Right cardiac atrium (tissue), 5 donors: ENCODE results near the gene CEBPZ. TPM values are rescaled to one million over a fixed set of nuclear protein-coding genes. Genes with fewer than 3 reads are reported as not detected.
"Not testable (repeated sequence)": the region's sequence is repeated elsewhere in the genome, so short reads cannot be mapped to it uniquely, and the experiment has no call there.

Source experiments
- ATAC-seq, 2 donors: fragments of 200-7000 bp; cut with Tn5 transposase; one replicate each; pipeline versions ENCODE4 v1.8.0 to v1.9.1; 2020; ENCODE audit warnings: moderate library complexity in 2 of 2, mild to moderate bottlenecking in 1 of 2
- DNase-seq, 3 donors: peaks; one replicate each; pipeline ENCODE4 v3.0.0-alpha.2; 2020
- H3K27ac ChIP-seq: one replicate; pipeline ENCODE4 v1.5.1; 2013; ENCODE audit warnings: mild to moderate bottlenecking, low read length, control low read depth, moderate library complexity
- H3K27me3 ChIP-seq: one replicate; pipeline ENCODE4 v1.6.1; 2013; ENCODE audit not compliant: control insufficient read depth, insufficient read depth
- H3K4me1 ChIP-seq: one replicate; pipeline ENCODE4 v1.6.1; 2013; ENCODE audit warnings: low read length; ENCODE audit not compliant: control insufficient read depth, insufficient read depth
- H3K4me3 ChIP-seq: one replicate; pipeline ENCODE4 v1.5.1; 2013; ENCODE audit warnings: low read length, control low read depth
- H3K9me3 ChIP-seq: one replicate; pipeline ENCODE4 v1.6.1; 2013; ENCODE audit warnings: low read length; ENCODE audit not compliant: control insufficient read depth
- WGBS: extraction: QIAGEN DNeasy Blood & Tissue Kit; methylation state at CpG from one replicate; pipeline ENCODE4 v1.1.7; 2013; 5-methylcytosine and 5-hydroxymethylcytosine counted together
- intact Hi-C, 4 donors: fragments of 100-400 bp; cut with DNase I; formaldehyde crosslinking; loops; one replicate each; pipeline versions ENCODE4 v1.11.0 to v1.14.0; 2022 to 2023
- polyA plus RNA-seq: library from polyadenylated mRNA; stranded (reverse); fragments of 200-250 nt; gene quantifications from one replicate; pipeline ENCODE4 v1.2.3, GENCODE V29; 2013
- total RNA-seq, 4 donors: library from RNA; stranded (reverse); fragmentation: NEBNext Ultra II Directional; extraction: Animal tissue kit (Norgen Biotek cat#: 25700); gene quantifications; one replicate each; pipeline ENCODE4 v1.2.1, GENCODE V29; 2021
- donor health status: healthy with polysubstance abuse.
- donor health status: DM: no; HTN: yes; CAD: no.
- donor health status: DM: no; HTN: no; CAD: no.
- donor health status: DM: no; HTN: yes; CAD: no; lungs with severe emphysema.
- donor health status: DM: yes; HTN: yes; CAD: no.

The CEBPZ gene
- total and polyA plus RNA-seq, 5 donors = 24.0 to 35.4 (median 33.8) TPM

DNA sequence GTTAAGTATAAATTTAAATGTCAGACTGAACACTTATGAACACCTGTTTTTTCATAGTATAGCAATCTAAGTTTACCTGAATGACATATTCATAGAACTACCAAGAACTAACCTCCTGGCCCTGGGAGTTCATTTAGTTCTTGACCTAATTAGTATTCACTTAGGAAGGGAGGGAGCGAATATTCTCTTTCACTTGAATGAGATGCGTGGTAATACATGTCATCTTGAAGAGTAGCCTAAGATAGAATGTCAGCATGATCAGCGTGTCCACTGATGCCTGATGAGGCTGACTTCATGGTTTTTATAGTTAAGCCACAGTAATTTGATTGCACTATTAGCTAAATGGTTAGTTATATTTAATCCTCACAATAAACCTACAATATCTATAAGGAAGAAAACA, 13.4 kb upstream of the CEBPZ start:
- WGBS = 70% methylated on average over 3 of the region's 3 CpGs
- H3K4me1 ChIP-seq = no peaks in the 10 kb centered on the region
- intact Hi-C loops = no loop called here
- no peak overlapping the region for H3K4me3 ChIP-seq
- DNase-seq = no peak
- no peaks in the 10 kb centered on the region for H3K9me3 ChIP-seq
- H3K27me3 ChIP-seq = no peaks in the 10 kb centered on the region
- no peak overlapping the region for H3K27ac ChIP-seq
- ATAC-seq = no peak

DNA sequence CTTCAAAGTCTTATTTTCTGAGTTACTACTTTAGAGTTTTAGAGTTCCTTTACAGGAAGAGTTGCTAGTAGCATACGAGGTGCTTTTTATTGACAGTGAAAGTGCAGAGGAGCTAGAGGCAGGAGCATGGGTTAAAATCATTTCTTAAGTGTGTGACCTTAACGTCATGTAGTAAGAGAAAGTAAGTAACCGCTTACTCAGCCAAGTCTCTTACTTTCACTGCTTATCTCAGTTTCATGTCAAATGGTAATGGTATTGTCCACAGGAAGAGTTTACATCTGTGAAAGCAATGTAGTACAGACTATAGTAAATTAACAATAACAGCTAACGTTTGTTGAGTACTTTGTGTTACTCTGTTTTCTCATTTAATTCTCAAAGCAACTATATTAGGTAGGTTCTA, 12.6 kb upstream of the CEBPZ start:
- Histone ChIP-seq H3K9me3 (no peaks in the 10 kb centered on the region), H3K4me1 (no peaks in the 10 kb centered on the region), H3K4me3 (no peak overlapping the region), H3K27me3 (no peaks in the 10 kb centered on the region), H3K27ac (no peak overlapping the region)
- peak in 1 of 2 donors; percentile 35 for ATAC-seq
- 45% methylated on average over 4 of the region's 4 CpGs for WGBS
- DNase-seq = no peak
- intact Hi-C loops = no loop called here

DNA sequence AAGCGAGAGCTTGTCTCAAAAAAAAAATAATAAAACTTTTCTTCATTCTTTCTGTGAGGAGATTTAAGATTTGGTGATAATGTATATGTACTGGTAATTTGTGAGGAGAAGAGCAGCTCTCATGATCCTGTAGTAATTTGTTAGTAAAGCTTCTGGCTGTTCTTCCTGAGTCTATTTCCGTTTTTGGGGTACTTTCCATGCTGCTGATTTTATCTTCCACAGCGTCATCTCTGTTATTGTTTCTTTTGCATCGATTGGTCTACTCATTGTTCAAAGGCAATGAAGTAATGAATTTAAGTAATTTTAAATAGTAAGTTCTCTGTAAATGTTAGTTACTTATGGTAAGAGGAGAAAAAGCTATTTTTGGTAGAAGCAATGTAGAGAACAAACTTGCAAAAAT, 12.0 kb upstream of the CEBPZ start:
- DNase-seq (no peak), ATAC-seq (peak in 1 of 2 donors; percentile 43)
- H3K27me3 ChIP-seq = no peaks in the 10 kb centered on the region
- H3K4me1 ChIP-seq = no peaks in the 10 kb centered on the region
- WGBS = 79% methylated on average over 4 of the region's 4 CpGs
- no peak overlapping the region for H3K27ac ChIP-seq
- H3K4me3 ChIP-seq = no peak overlapping the region
- no peaks in the 10 kb centered on the region for H3K9me3 ChIP-seq
- intact Hi-C loops = no loop called here

DNA sequence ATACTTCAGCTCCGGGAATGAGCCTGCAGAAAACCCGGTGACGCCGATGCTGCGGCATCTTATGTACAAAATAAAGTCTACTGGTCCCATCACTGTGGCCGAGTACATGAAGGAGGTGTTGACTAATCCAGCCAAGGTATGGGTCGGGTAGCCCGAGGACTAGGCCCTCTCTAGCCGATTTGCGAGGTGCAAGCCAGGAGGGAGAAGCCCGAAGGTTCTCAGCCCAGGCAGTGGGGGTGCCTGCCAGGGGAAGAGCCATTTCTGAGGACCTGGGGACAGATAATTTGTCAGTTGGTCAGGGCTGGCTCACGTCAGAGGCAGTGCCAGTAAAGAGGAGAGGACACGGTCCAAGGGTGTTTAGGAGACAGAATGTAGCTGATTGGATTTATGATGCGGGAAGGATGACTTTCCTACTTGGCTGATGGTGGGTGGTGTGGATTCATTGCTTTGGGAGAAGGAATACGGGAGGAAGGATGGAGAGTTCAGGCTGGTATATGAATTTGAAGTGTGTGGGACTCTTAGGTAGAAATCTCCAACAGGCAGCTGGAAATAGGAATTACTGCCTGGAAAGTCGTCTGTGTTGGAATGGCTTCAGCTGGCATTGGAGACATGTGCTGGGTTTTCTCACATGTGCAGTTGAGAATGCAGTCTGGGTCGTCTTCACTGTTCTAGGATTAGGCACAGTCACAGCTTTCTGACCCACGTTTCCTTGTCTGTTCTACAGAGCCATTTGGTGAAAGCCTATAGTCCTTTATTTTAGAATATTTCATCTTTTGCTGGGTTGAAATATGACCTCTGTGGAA, 936 bp upstream of the CEBPZ start:
- H3K9me3 ChIP-seq = no peaks in the 10 kb centered on the region
- H3K4me3 ChIP-seq = peak overlapping the region; percentile 96
- ATAC-seq (peak in 1 of 2 donors; percentile 54), DNase-seq (peak in 2 of 3 donors; percentile 29 to 47)
- H3K27ac ChIP-seq = peak overlapping the region; percentile 97
- 14% methylated on average over 18 of the region's 18 CpGs for WGBS
- intact Hi-C loops = no loop called here
- H3K27me3 ChIP-seq = no peaks in the 10 kb centered on the region
- H3K4me1 ChIP-seq = peaks cover 10% of the 10 kb centered on the region

DNA sequence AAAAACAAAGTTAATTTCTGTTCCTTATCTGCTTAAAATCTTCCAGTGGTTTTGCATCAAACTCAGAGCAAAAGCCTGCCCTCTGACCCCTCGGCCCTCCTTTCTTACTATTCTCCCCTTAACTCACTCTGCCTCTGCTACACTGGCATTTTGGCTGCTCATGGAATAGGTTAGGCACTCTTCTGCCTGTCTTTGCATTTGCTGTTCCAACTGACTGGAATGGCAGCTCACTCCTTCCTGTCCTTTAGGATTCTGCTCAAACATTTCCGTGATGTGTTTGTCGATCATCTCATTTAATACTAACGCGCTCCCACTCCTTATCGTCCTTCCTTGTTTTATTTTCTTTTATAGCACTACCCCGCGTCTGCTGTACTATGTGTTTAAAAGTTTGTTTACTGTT, 815 bp downstream of the CEBPZ start:
- no peak overlapping the region for H3K27ac ChIP-seq
- H3K4me3 ChIP-seq = peak overlapping the region; percentile 96
- no peak for DNase-seq
- H3K4me1 ChIP-seq = peaks cover 12% of the 10 kb centered on the region
- no peaks in the 10 kb centered on the region for H3K9me3 ChIP-seq
- intact Hi-C loops = no loop called here
- ATAC-seq = no peak
- H3K27me3 ChIP-seq = no peaks in the 10 kb centered on the region
- 1% methylated on average over 8 of the region's 8 CpGs for whole genome bisulfite sequencing

DNA sequence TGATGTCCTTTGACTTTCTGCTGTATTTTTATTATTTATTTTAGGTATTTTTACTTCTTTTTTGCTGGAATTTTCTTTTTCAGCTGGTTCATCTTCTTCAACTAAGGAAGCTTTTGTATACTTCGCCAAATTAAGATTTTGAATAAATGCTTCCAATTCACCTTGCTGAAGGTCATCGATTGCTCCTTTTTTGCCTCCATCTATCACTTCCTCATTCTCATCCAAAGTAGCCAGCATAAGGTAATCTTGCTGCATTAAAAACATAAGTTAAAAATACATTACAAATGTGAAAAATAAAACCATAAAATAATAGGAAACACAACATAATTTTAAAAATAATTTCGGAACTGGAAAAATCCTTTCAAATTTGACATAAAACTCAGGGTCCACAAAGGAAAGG, 2.6 kb downstream of the CEBPZ start:
- Histone ChIP-seq H3K9me3 (no peaks in the 10 kb centered on the region), H3K4me1 (peaks cover 14% of the 10 kb centered on the region), H3K4me3 (no peak overlapping the region), H3K27me3 (no peaks in the 10 kb centered on the region), H3K27ac (no peak overlapping the region)
- 97% methylated on average over 3 of the region's 3 CpGs for WGBS
- intact Hi-C loops = no loop called here
- ATAC-seq (no peak), DNase-seq (no peak)

DNA sequence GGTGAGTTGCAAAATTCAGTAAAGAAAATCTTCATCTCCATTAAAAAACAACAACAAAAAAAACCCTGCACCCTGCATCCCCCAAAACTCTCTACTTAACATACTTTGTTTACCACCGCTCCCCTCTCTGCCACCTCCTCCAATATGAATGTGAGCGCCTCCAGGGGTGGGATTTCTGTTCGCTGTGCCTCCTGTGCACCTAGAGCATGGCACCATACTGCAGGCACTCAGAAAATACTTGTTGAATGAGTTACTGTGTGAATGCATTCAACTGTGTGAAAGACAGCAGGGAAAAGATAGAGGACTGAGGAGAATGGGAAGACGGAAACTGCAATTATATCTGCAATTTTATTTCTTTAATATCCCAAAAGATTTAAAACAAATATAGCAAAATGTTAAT, 4.5 kb downstream of the CEBPZ start:
- intact Hi-C loops = no loop called here
- ATAC-seq (no peak), DNase-seq (peak in 1 of 3 donors; percentile 12)
- Histone ChIP-seq H3K4me3 (no peak overlapping the region), H3K27me3 (no peaks in the 10 kb centered on the region), H3K27ac (no peak overlapping the region), H3K4me1 (peaks cover 6% of the 10 kb centered on the region), H3K9me3 (no peaks in the 10 kb centered on the region)
- 95% methylated on average over 4 of the region's 4 CpGs for whole genome bisulfite sequencing

DNA sequence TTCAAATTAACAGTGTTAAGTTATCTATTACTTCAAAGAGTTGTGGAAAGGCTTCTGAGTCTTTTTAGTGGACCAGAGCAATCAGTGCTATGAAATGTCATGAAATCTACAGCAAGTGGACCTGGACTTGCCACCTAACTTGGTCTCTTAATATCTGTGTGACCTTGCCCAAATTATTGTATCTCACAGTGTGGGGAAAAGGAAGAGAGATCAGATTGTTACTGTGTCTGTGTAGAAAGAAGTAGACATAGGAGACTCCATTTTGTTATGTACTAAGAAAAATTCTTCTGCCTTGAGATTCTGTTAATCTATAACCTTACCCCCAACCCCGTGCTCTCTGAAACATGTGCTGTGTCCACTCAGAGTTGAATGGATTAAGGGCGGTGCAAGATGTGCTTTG, 6.3 kb downstream of the CEBPZ start:
- H3K4me3 ChIP-seq, H3K9me3 ChIP-seq, ATAC-seq, intact Hi-C loops, H3K27me3 ChIP-seq, H3K4me1 ChIP-seq, DNase-seq, H3K27ac ChIP-seq: not testable (repeated sequence)
- no CpG with 5 or more reads among the region's 2 CpGs for WGBS

DNA sequence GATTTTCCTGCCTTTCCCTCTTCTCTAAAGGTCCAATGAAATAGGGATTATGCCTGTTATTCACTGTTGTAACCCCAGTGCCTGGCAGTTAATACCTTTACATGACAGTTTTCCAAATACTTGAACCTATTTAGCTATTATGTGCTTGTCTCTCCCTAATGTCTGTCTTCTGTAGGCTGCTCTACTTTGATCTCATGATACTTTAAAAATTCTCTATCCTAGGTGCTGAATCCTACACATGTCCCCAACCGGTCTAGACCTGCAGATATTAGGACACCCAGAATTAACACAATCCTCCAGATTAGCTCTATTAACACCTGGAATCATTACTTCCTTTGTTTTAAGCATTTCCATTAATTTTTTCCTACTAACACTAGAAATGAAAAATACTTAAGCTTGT, 7.3 kb downstream of the CEBPZ start:
- Histone ChIP-seq H3K27ac (no peak overlapping the region), H3K9me3 (no peaks in the 10 kb centered on the region), H3K27me3 (no peaks in the 10 kb centered on the region), H3K4me3 (no peak overlapping the region), H3K4me1 (peaks cover 4% of the 10 kb centered on the region)
- no peak for ATAC-seq
- intact Hi-C loops = no loop called here
- no peak for DNase-seq
- WGBS = 91% methylated on average over 1 of the region's 1 CpG

DNA sequence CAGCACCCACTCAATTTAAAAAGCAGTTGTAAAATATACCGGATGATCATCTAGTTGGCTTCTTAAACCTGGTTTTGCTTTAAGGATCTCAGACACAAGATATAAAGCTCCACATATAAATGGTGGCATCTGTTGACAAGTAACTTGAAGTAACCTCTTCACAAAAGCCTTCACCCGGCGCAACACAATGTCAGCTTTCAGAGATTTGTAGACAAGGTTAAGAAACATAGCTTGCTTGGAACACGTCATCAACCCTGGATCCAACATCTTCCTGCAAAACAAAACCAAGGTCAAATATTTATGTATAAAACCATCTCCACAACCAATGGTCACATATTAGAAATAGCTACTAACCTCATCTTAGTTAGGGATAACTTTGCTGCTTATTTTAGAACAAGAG, 8.3 kb downstream of the CEBPZ start:
- 97% methylated on average over 4 of the region's 4 CpGs for WGBS
- Histone ChIP-seq H3K27me3 (no peaks in the 10 kb centered on the region), H3K9me3 (no peaks in the 10 kb centered on the region), H3K4me1 (peaks cover 4% of the 10 kb centered on the region), H3K27ac (no peak overlapping the region), H3K4me3 (no peak overlapping the region)
- ATAC-seq (no peak), DNase-seq (no peak)
- intact Hi-C loops = no loop called here

DNA sequence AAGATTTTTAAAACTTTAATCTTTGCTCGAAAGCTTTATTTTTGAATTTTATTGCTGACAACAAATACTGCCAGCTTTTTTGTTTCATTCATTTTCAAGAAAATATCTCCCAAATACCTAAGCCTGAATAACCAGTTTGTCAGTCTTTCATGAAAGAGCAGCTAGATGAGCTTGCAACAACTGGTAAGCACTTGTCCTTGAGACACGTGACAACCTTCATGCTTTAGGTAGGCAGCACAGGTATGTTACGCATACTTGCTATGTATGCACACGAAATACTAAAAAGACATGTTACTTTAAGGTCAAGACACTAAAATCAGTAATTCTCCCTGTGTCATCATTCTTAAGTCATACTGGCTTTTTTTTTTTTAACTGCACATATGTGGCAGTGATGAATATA, 12.3 kb downstream of the CEBPZ start:
- no peak for ATAC-seq
- Histone ChIP-seq H3K4me3 (no peak overlapping the region), H3K27ac (no peak overlapping the region), H3K27me3 (no peaks in the 10 kb centered on the region), H3K4me1 (no peaks in the 10 kb centered on the region), H3K9me3 (no peaks in the 10 kb centered on the region)
- DNase-seq = no peak
- WGBS = 92% methylated on average over 4 of the region's 4 CpGs
- intact Hi-C loops = no loop called here

DNA sequence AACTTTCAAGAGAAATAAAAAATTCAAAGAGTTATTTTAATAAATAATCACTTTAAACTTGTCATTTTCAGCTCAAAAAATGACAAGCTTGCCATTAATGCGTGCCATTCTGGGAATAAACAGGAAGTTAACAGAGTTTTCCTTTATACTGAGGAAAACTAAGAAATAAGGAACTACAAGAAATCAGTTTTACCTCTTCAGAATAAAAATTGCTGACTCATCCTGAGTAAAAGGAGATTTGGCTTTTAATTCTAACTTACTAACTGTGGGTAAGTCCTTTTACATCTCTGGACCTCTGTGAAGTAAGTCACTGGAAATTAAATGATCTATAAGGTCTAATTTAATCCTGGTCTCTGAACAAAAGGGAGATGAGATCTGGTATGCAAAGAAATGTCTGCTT, 16.1 kb downstream of the CEBPZ start:
- WGBS = 68% methylated on average over 1 of the region's 1 CpG
- no peaks in the 10 kb centered on the region for H3K27me3 ChIP-seq
- no peak overlapping the region for H3K4me3 ChIP-seq
- intact Hi-C loops = no loop called here
- ATAC-seq = no peak
- no peak for DNase-seq
- H3K9me3 ChIP-seq = no peaks in the 10 kb centered on the region
- H3K4me1 ChIP-seq = no peaks in the 10 kb centered on the region
- no peak overlapping the region for H3K27ac ChIP-seq
